H9 (cell line): ENCODE results near the gene CFAP141. TPM values are rescaled to one million over a fixed set of nuclear protein-coding genes. Genes with fewer than 3 reads are reported as not detected.

Experiments used
- DNase-seq: peaks from one replicate; pipeline ENCODE4 v3.0.0-alpha.2; 2017
- H2AFZ ChIP-seq: one replicate; pipeline ENCODE4 v1.6.1; 2013; ENCODE audit warnings: mild to moderate bottlenecking, low read length, control low read depth, moderate library complexity
- H2AK5ac ChIP-seq: 2 replicates; pipeline ENCODE4 v1.6.1; 2013; ENCODE audit warnings: low read length, control low read depth, mixed read lengths; ENCODE audit not compliant: insufficient read length
- H2BK120ac ChIP-seq: one replicate; pipeline ENCODE4 v1.6.1; 2013; ENCODE audit warnings: low read depth, mild to moderate bottlenecking, low read length, control low read depth, inconsistent platforms; ENCODE audit not compliant: poor library complexity, severe bottlenecking
- H2BK12ac ChIP-seq: 2 replicates; pipeline ENCODE4 v1.6.1; 2013; ENCODE audit warnings: low read length, control low read depth, mixed read lengths, low read depth; ENCODE audit not compliant: insufficient read length
- H2BK15ac ChIP-seq: 2 replicates; pipeline ENCODE4 v1.6.1; 2013; ENCODE audit warnings: low read depth, low read length, control low read depth
- H2BK20ac ChIP-seq: one replicate; pipeline ENCODE4 v1.6.1; 2013; ENCODE audit warnings: low read depth, mild to moderate bottlenecking, low read length, control low read depth, inconsistent platforms; ENCODE audit not compliant: poor library complexity, severe bottlenecking
- H2BK5ac ChIP-seq: 2 replicates; pipeline ENCODE4 v1.6.1; 2013; ENCODE audit warnings: low read length, control low read depth, mixed read lengths; ENCODE audit not compliant: insufficient read length
- H3K14ac ChIP-seq: 2 replicates; pipeline ENCODE4 v1.6.1; 2013; ENCODE audit warnings: low read length, control low read depth; ENCODE audit not compliant: insufficient read depth
- H3K18ac ChIP-seq: 2 replicates; pipeline ENCODE4 v1.6.1; 2013; ENCODE audit warnings: low read depth, mild to moderate bottlenecking, mixed read lengths, low read length, control low read depth; ENCODE audit not compliant: insufficient read length
- H3K23ac ChIP-seq: 2 replicates; pipeline ENCODE4 v1.6.1; 2013; ENCODE audit warnings: low read length, control low read depth, mixed read lengths, low read depth; ENCODE audit not compliant: insufficient read length
- H3K23me2 ChIP-seq: 2 replicates; pipeline ENCODE4 v1.6.1; 2013; ENCODE audit warnings: low read depth, mild to moderate bottlenecking, mixed read lengths, low read length, control low read depth; ENCODE audit not compliant: insufficient read length, poor library complexity, severe bottlenecking
- H3K27ac ChIP-seq: 2 replicates; pipeline ENCODE4 v1.5.1; 2013; ENCODE audit warnings: low read length, control low read depth, mixed read lengths, low read depth; ENCODE audit not compliant: insufficient read length
- H3K27me3 ChIP-seq: 2 replicates; pipeline ENCODE4 v1.6.1; 2013; ENCODE audit warnings: low read length, control low read depth, inconsistent platforms; ENCODE audit not compliant: insufficient read depth
- H3K4ac ChIP-seq: 2 replicates; pipeline ENCODE4 v1.6.1; 2013; ENCODE audit warnings: low read depth, mild to moderate bottlenecking, control low read depth, inconsistent platforms, low read length, moderate library complexity
- H3K4me1 ChIP-seq: 2 replicates; pipeline ENCODE4 v1.6.1; 2013; ENCODE audit warnings: low read length, control low read depth, inconsistent platforms; ENCODE audit not compliant: insufficient read depth
- H3K4me2 ChIP-seq: 2 replicates; pipeline ENCODE4 v1.6.1; 2013; ENCODE audit warnings: low read length, control low read depth, mixed read lengths; ENCODE audit not compliant: insufficient read length, insufficient read depth
- H3K56ac ChIP-seq: 2 replicates; pipeline ENCODE4 v1.6.1; 2013; ENCODE audit warnings: low read depth, mild to moderate bottlenecking, mixed read lengths, low read length, control low read depth; ENCODE audit not compliant: insufficient read length
- H3K79me1 ChIP-seq: 2 replicates; pipeline ENCODE4 v1.6.1; 2013; ENCODE audit warnings: low read depth, mild to moderate bottlenecking, moderate library complexity, low read length, control low read depth, inconsistent platforms; ENCODE audit not compliant: insufficient read depth, poor library complexity, severe bottlenecking
- H3K79me2 ChIP-seq: 2 replicates; pipeline ENCODE4 v1.6.1; 2013; ENCODE audit warnings: low read length, control low read depth, inconsistent platforms; ENCODE audit not compliant: insufficient read depth
- H3K9ac ChIP-seq: 2 replicates; pipeline ENCODE4 v1.6.1; 2013; ENCODE audit warnings: low read length, control low read depth, mixed read lengths; ENCODE audit not compliant: insufficient read length; ENCODE audit errors: extremely low read depth
- H3K9me3 ChIP-seq: one replicate; pipeline ENCODE4 v1.6.1; 2013; ENCODE audit warnings: low read depth, low read length, inconsistent platforms; ENCODE audit not compliant: control insufficient read depth
- H3T11ph ChIP-seq: one replicate; pipeline ENCODE4 v1.6.1; 2013; ENCODE audit warnings: mild to moderate bottlenecking, low read length, control low read depth, inconsistent platforms
- H4K20me1 ChIP-seq: one replicate; pipeline ENCODE4 v1.6.1; 2013; ENCODE audit not compliant: control insufficient read depth, insufficient read length, insufficient read depth
- H4K5ac ChIP-seq: 2 replicates; pipeline ENCODE4 v1.6.1; 2013; ENCODE audit warnings: low read depth, mild to moderate bottlenecking, mixed read lengths, low read length, control low read depth; ENCODE audit not compliant: insufficient read length
- H4K8ac ChIP-seq: replicated peaks from 2 replicates; pipeline ENCODE4 v1.6.1; 2013; ENCODE audit warnings: low read length, control low read depth, mixed read lengths, low read depth; ENCODE audit not compliant: insufficient read length
- H4K91ac ChIP-seq: 2 replicates; pipeline ENCODE4 v1.6.1; 2013; ENCODE audit warnings: low read depth, mild to moderate bottlenecking, moderate library complexity, mixed read lengths, low read length, control low read depth; ENCODE audit not compliant: insufficient read length
- H3K27ac Mint-ChIP-seq, 3 experiments: 2 replicates in 2 of 3; 3 replicates in 1 of 3; pipeline ENCODE4 v1.8.0; 2020 to 2021; ENCODE audit warnings: mixed read lengths in 3 of 3, mild to moderate bottlenecking in 1 of 3, moderate library complexity in 1 of 3
- H3K27me3 Mint-ChIP-seq: 2 replicates; pipeline ENCODE4 v1.8.0; 2021; ENCODE audit warnings: low read depth, mild to moderate bottlenecking, moderate library complexity, mixed read lengths
- H3K36me3 Mint-ChIP-seq, 3 experiments: 2 replicates in 2 of 3; 3 replicates in 1 of 3; pipeline ENCODE4 v1.8.0; 2020 to 2021; ENCODE audit warnings: low read depth in 3 of 3, mixed read lengths in 3 of 3; ENCODE audit not compliant: insufficient read depth in 1 of 3
- H3K4me1 Mint-ChIP-seq, 2 experiments: 2 replicates each; pipeline ENCODE4 v1.8.0; 2020; ENCODE audit warnings: mixed read lengths in 2 of 2
- H3K4me3 Mint-ChIP-seq, 2 experiments: 2 replicates in 1 of 2; 3 replicates in 1 of 2; pipeline ENCODE4 v1.8.0; 2020 to 2021; ENCODE audit warnings: mild to moderate bottlenecking in 2 of 2, mixed read lengths in 2 of 2, moderate library complexity in 1 of 2
- H3K9me3 Mint-ChIP-seq, 2 experiments: 2 replicates in 1 of 2; 3 replicates in 1 of 2; pipeline ENCODE4 v1.8.0; 2020; ENCODE audit warnings: mild to moderate bottlenecking in 2 of 2, mixed read lengths in 2 of 2, moderate library complexity in 1 of 2
- CTCF ChIP-seq: fragments of 200-600 bp; sonication (generic); conservative IDR thresholded peaks from 3 replicates; pipeline ENCODE4 v1.8.0; 2021; ENCODE audit warnings: antibody characterized with exemption, mild to moderate bottlenecking
- WGBS: extraction: QIAGEN DNeasy Blood & Tissue Kit; methylation state at CpG from one replicate; pipeline ENCODE4 v1.1.7; 2013; ENCODE audit warnings: missing lambda C conversion rate, low lambda C conversion rate, mixed read lengths; ENCODE audit not compliant: insufficient read length; ENCODE audit errors: extremely low coverage; 5-methylcytosine and 5-hydroxymethylcytosine counted together
- total RNA-seq: library from RNA; stranded (reverse); gene quantifications from 2 replicates; pipeline ENCODE4 v1.2.1, GENCODE V29; 2021

Gene CFAP141
- total RNA-seq, 1 experiment from 2014 or later = not detected

- TF ChIP-seq CTCF = no peak
- Histone ChIP-seq H4K91ac (no peak overlapping the region), H3K79me1 (peaks cover 9% of the 10 kb centered on the region), H3K4me2 (no peak overlapping the region), H4K8ac (no peak overlapping the region), H3K56ac (no peak overlapping the region), H3K4ac (no peak overlapping the region), H2BK20ac (no peak overlapping the region), H3K23ac (no peak overlapping the region), H2AFZ (no peak overlapping the region), H2BK12ac (no peak overlapping the region), H2BK5ac (no peak overlapping the region), H3K27ac (no peak overlapping the region), H3K23me2 (no peaks in the 10 kb centered on the region), H4K20me1 (no peaks in the 10 kb centered on the region), H2BK120ac (no peak overlapping the region), H3K9me3 (no peaks in the 10 kb centered on the region), H2AK5ac (no peak overlapping the region), H4K5ac (no peak overlapping the region), H3K9ac (no peak overlapping the region), H3K4me1 (peaks cover 3% of the 10 kb centered on the region; the same call in 1 of the 2 replicates), H3K27me3 (no peaks in the 10 kb centered on the region), H2BK15ac (no peak overlapping the region), H3T11ph (no peak overlapping the region), H3K18ac (no peak overlapping the region), H3K79me2 (peaks cover 43% of the 10 kb centered on the region), H3K14ac (no peak overlapping the region)
- Mint-ChIP-seq H3K9me3 (no peaks in the 10 kb centered on the region), H3K36me3 (peaks cover 60 to 81% (median 73%) of the 10 kb centered on the region in 3 experiments; a peak in 6 of 7 replicates), H3K27me3 (no peaks in the 10 kb centered on the region), H3K4me1 (peaks cover 23 to 26% of the 10 kb centered on the region in 2 experiments), H3K4me3 (no peak overlapping the region), H3K27ac (no peak overlapping the region)
- no CpG with 5 or more reads among the region's 4 CpGs for WGBS
- DNase-seq = no peak
Observed at GRCh38 chr1:154174654-154175053, 31.5 kb downstream of the CFAP141 start.
